ENCODE measurements around the gene TRIM15. TPM values are rescaled to one million over a fixed set of nuclear protein-coding genes. Genes with fewer than 3 reads are reported as not detected.

The TRIM15 gene
- total and polyA plus RNA-seq, 12 donors, result not detected

DNA sequence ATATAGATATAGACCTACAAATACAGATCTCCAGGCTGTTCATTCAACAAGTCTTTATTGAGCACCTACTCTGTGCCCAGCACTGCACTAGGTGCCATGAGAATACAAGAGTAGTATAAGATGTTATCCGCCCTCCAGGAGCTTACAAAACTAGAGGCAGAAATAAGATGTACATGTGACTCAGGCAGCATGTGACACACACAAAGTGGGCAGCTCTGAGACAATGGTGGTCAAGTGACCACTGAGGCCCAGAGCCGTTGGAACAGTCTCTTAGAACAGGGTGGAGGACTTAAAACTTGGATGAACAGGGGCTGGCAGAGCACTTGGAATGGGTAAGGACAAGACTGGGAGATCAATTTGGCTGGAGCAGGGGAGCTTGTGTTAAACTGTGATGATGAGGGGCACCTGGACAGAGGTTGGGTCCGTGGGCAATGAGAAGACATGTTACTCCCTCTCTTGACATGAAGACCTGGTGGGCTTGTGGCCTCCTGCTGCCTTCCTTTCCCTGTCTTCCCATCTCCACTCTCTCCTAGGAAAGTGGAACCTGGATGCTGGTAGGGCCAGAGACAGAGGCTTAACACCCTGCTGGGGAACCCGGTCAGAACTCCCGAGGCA lies 21.2 kb downstream of the TRIM15 start:
- no peak for DNase-seq
- 78 to 99% (median 97%) methylated on average over 5 of the region's 5 CpGs for WGBS, 4 donors
- no peak for TF ChIP-seq CTCF (IDR thresholded peaks at IDR 0.05)
- no peak for TF ChIP-seq POLR2A (IDR thresholded peaks at IDR 0.05)
- H3K36me3 ChIP-seq (replicated peaks in 1 of 2), result peaks cover 0 to 28% of the 10 kb centered on the region in 2 donors
- H3K9me3 ChIP-seq (replicated peaks in 1 of 3), result no peaks in the 10 kb centered on the region
- no peak overlapping the region for H3K4me3 ChIP-seq
- no peaks in the 10 kb centered on the region for H3K4me1 ChIP-seq (replicated peaks in 1 of 2)
- H3K27me3 ChIP-seq, result no peaks in the 10 kb centered on the region
- intact Hi-C loops (cut with DNase I), result no loop called here
- H3K27ac ChIP-seq, result no peak overlapping the region

DNA sequence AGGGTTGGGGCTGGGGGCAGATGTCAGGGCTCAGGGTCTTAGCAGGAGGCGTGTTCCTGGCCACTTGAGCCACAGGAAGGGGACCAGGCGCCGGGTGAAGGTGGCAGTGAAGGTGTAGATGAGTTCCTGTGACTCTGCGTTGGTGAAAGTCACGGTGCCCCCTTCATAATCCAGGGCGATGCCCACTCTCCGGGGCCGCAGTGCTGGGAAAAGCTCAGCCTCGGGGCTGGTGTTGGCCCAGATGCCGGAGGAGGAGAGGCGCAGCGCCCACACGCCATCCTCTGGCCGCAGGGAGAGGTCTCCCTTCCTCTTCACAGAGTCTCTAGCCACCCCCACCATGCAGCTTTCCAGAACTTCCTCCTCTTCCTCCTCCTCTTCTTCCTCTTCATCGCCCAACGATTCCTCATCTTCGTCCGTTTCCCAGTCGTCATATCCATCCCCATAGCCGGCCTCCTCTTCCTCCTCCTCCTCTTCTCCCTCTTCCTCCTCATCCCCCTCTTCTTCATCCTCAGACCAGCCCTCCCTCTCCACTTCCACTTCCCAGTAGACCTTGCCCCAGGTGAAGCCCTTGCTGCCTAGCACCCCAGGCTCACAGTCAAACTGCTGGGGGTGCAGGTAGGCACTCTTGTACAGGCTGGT lies 22.6 kb downstream of the TRIM15 start:
- Histone ChIP-seq H3K4me1 (replicated peaks in 1 of 2) (no peaks in the 10 kb centered on the region), H3K27ac (no peak overlapping the region), H3K36me3 (replicated peaks in 1 of 2) (peaks cover 0 to 38% of the 10 kb centered on the region in 2 donors), H3K4me3 (no peak overlapping the region), H3K9me3 (replicated peaks in 1 of 3) (no peaks in the 10 kb centered on the region), H3K27me3 (no peaks in the 10 kb centered on the region)
- 91 to 95% (median 94%) methylated on average over 16 to 20 of the region's 20 CpGs for WGBS, 4 donors
- no peak for DNase-seq
- intact Hi-C loops (cut with DNase I), result no loop called here
- TF ChIP-seq POLR2A (IDR thresholded peaks at IDR 0.05), result no peak
- TF ChIP-seq CTCF (IDR thresholded peaks at IDR 0.05), result no peak

- H3K9me3 ChIP-seq (replicated peaks in 1 of 3), result no peaks in the 10 kb centered on the region
- no peak for DNase-seq
- H3K36me3 ChIP-seq (replicated peaks in 1 of 2), result peaks cover 0 to 39% of the 10 kb centered on the region in 2 donors
- H3K27me3 ChIP-seq, result no peaks in the 10 kb centered on the region
- intact Hi-C loops (cut with DNase I), result no loop called here
- H3K4me3 ChIP-seq, result no peak overlapping the region
- no peaks in the 10 kb centered on the region for H3K4me1 ChIP-seq (replicated peaks in 1 of 2)
- 93 to 98% (median 98%) methylated on average over 5 of the region's 5 CpGs for WGBS, 4 donors
- H3K27ac ChIP-seq, result no peak overlapping the region
- TF ChIP-seq POLR2A (IDR thresholded peaks at IDR 0.05), result no peak
- TF ChIP-seq CTCF (IDR thresholded peaks at IDR 0.05), result no peak
These were observed 25.2 kb downstream of the TRIM15 start for GRCh38 chr6:30188541-30188940.

GRCh38 chr6:30192076-30192475 lies 28.7 kb downstream of the TRIM15 start:
- intact Hi-C loops (cut with DNase I), result no loop called here
- WGBS, 4 donors, result 87 to 95% (median 91%) methylated on average over 7 of the region's 7 CpGs
- Histone ChIP-seq H3K27me3 (no peaks in the 10 kb centered on the region), H3K27ac (no peak overlapping the region), H3K4me1 (replicated peaks in 1 of 2) (peaks cover 4 to 7% of the 10 kb centered on the region in 2 donors), H3K9me3 (replicated peaks in 1 of 3) (no peaks in the 10 kb centered on the region), H3K36me3 (replicated peaks in 1 of 2) (peaks cover 0 to 56% of the 10 kb centered on the region in 2 donors), H3K4me3 (no peak overlapping the region)
- no peak for DNase-seq
- TF ChIP-seq CTCF (IDR thresholded peaks at IDR 0.05) (no peak), POLR2A (IDR thresholded peaks at IDR 0.05) (no peak)

All from adrenal gland (tissue), 12 donors.